ENCODE results near the gene FAM117B.

Gene FAM117B

DNA sequence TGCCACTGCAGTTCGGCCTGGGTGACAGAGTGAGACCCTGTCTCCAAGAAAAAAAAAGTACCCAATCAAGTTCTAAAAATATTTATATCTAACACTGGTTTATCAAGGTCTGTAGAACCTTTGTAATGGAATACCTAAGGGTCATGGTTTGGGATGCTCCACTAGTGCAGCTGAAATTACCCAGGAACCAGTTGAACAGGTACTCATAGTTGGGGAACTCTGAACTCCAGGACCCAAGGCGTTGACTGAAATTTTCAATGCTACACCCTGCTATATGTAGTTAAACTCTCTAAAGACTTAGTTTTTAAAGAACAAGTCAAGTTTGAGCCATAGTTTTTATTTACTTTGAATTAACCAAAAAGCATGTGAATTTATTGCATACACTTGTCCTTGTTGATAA lies 55.1 kb downstream of the FAM117B start:
- no peak for TF ChIP-seq CTCF (IDR thresholded peaks at IDR 0.05)

DNA sequence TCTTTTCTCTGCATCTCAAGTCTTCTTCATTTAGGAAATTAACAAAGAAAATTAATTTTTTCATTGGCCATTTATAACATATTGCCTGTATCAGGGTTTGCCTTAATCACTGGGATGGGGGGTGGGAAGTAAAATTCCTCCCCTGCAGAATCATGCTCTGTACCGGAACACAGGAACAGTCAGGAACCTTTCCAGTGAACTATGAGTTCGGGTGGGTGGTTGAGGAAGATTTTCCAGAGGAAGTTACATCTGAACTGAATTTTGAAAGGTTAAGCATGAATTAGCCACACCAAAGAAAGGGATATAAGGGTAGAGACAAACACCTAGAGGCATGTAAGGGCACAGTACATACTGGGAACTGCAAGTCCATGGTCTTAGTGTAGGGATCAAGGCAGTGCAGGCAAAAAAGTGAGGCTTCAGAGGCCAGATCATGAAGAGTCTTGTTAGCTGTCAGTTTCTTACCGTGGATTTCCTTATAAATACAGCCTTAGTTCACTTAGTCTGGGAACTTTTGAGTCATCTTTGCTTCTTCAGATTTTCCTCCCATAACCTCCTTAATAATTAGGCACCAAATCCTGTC lies 55.6 kb downstream of the FAM117B start:
- TF ChIP-seq CTCF (IDR thresholded peaks at IDR 0.05) = no peak

GRCh38 chr2:202693503-202693902 lies 58.7 kb downstream of the FAM117B start:
- TF ChIP-seq CTCF (IDR thresholded peaks at IDR 0.05) = no peak

- no peak for TF ChIP-seq CTCF (IDR thresholded peaks at IDR 0.05)
These were observed 60.4 kb downstream of the FAM117B start for GRCh38 chr2:202695166-202695565.

GRCh38 chr2:202700075-202700901 lies 65.5 kb downstream of the FAM117B start:
- no peak for TF ChIP-seq CTCF (IDR thresholded peaks at IDR 0.05)

DNA sequence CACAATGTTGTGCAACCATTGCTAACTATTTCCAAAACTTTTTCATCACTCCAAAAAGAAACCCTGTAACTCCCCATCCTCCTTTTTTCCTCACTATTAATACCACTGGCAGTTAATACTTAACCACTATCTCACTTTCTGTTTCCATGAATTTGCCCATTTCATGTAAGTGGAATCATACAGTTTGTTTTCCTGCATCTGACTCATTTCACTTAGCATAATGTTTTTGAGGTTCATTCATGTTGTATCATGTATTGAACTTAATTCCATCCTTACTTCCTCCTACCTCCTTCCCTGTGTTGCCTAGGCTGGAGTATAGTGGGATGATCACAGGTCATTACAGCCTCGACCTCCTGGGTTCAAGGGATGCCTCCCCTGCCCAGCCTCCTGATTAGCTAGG lies 68.3 kb downstream of the FAM117B start:
- no peak for TF ChIP-seq CTCF (IDR thresholded peaks at IDR 0.05)

DNA sequence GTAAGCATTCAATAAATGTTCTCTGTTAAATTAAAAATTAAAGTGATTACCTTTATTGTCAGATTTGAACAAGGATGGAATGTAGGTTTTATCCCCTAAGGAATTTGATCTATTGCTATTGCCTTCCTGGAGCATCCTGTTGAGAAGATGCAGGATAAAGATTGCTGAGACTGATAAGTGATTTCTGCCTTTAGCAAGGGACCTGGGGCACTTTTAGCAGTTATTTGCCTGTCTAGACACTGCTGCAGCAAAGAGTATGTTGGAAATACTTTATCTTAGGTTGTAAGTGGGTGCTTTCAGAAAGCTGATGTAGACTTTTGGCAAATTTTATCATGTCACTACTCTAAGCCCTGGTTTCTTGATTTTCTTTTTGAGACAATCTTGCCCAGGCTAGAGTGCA lies 69.5 kb downstream of the FAM117B start:
- TF ChIP-seq CTCF (IDR thresholded peaks at IDR 0.05) = no peak
